ENCODE measurements around the gene NAALADL2. TPM values are rescaled to one million over a fixed set of nuclear protein-coding genes. Genes with fewer than 3 reads are reported as not detected.

Gene NAALADL2
- total and polyA plus RNA-seq, 9 of the 15 experiments (the other 6 are each of a cell fraction or from before 2014, with no cell fraction given): 0.29 to 1.1 (median 0.79) TPM; not detected in 1

DNA sequence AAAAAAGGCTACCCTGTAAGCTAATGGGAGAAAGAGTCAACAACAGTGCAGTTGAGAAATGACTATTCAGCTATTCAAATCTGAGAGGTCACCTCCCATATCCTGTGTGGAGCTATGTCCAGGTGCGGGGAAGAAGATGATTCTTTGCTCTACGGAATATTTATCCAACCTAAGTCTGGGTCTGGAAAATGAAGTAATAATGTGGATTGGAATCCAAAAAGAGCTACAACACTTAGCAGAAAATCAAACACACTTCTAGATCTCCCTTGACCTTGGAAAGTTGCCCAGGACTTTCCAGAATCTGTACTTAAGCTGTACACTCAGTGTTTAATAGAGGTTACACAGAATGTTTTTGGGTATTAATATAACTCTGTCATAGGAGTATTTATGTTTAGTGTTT, 251.9 kb downstream of the NAALADL2 start:
- H3K27me3 ChIP-seq (ENCODE audit: control insufficient read depth in 2 of 2, insufficient read depth in 2 of 2, low read length in 2 of 2): no peaks in the 10 kb centered on the region
- H2AFZ ChIP-seq (ENCODE audit: low read depth, low read length): no peak overlapping the region
- BruUV-seq (replicated peaks): no TSS peak
- H3K79me2 ChIP-seq (ENCODE audit: control insufficient read depth, insufficient read depth, low read length): no peaks in the 10 kb centered on the region
- H3K4me1 ChIP-seq (replicated peaks in 1 of 2; ENCODE audit: control insufficient read depth in 2 of 2, insufficient read depth in 2 of 2, low read length in 2 of 2): no peaks in the 10 kb centered on the region
- no peaks in the 10 kb centered on the region for H4K20me1 ChIP-seq (replicated peaks; ENCODE audit: control insufficient read depth, insufficient read depth, low read length)
- no peaks in the 10 kb centered on the region for H3K36me3 ChIP-seq (ENCODE audit: control insufficient read depth, insufficient read depth, low read length)
- intact Hi-C loops (cut with micrococcal nuclease) (no loop called here), in situ Hi-C loops (cut with MboI) (no loop called here)
- no peaks in the 10 kb centered on the region for H3K9me1 ChIP-seq (ENCODE audit: control insufficient read depth, insufficient read depth, low read length)
- no peaks in the 10 kb centered on the region for H3K9me3 ChIP-seq (replicated peaks; ENCODE audit: control insufficient read depth, insufficient read depth, low read depth, low read length)
- ChIA-PET POLR2A (no interaction called here), CTCF (ENCODE audit: low intra/inter-chr PET ratio) (no interaction called here)
- 3% methylated on average over 2 of the region's 2 CpGs for WGBS (ENCODE audit: insufficient coverage, low coverage, missing lambda C conversion rate)
- no peak for DNase-seq (ENCODE audit: extremely low read depth in 1 of 4, low spot score in 3 of 4)
- no peak for ATAC-seq
- no peak overlapping the region for H3K4me2 ChIP-seq (ENCODE audit: insufficient read depth, low read length)
- FAIRE-seq: no peak
- no peak overlapping the region for H3K27ac ChIP-seq (ENCODE audit: extremely low read depth, low read depth, low read length)
- H3K9ac ChIP-seq (ENCODE audit: insufficient read depth in 1 of 2, low read depth in 2 of 2, low read length in 2 of 2): no peak overlapping the region
- no peak overlapping the region for H3K4me3 ChIP-seq
- TF ChIP-seq, protein P1, sequence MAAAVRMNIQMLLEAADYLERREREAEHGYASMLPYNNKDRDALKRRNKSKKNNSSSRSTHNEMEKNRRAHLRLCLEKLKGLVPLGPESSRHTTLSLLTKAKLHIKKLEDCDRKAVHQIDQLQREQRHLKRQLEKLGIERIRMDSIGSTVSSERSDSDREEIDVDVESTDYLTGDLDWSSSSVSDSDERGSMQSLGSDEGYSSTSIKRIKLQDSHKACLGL (CRISPR knock-in tag; IDR thresholded peaks at IDR 0.05; ENCODE audit: borderline replicate concordance, poor library complexity, severe bottlenecking): no peak
- TF ChIP-seq ZC3H11A (IDR thresholded peaks at IDR 0.05; ENCODE audit: low read depth, low read length) (no peak), RBBP5 (IDR thresholded peaks at IDR 0.05; ENCODE audit: borderline replicate concordance, insufficient read depth, low read length, poor library complexity, severe bottlenecking) (no peak), HSF4 (CRISPR knock-in tag; IDR thresholded peaks at IDR 0.05; ENCODE audit: borderline replicate concordance) (no peak), STAG1 (CRISPR knock-in tag; IDR thresholded peaks at IDR 0.05; ENCODE audit: borderline replicate concordance) (no peak), ZNF644 (tag; IDR thresholded peaks at IDR 0.05; ENCODE audit: low read depth) (no peak), MTF1 (CRISPR knock-in tag; IDR thresholded peaks at IDR 0.05; ENCODE audit: borderline replicate concordance) (no peak), ZBTB8A (IDR thresholded peaks at IDR 0.05; ENCODE audit: partially characterized antibody) (no peak), ZNF561 (CRISPR knock-in tag; conservative IDR thresholded peaks at IDR 0.05) (no peak), FOXK2 (conservative IDR thresholded peaks at IDR 0.05 in 1 of 2, IDR thresholded peaks at IDR 0.05 in 1 of 2; ENCODE audit: low read depth in 2 of 2) (no peak)
- TF ChIP-seq, protein P2, sequence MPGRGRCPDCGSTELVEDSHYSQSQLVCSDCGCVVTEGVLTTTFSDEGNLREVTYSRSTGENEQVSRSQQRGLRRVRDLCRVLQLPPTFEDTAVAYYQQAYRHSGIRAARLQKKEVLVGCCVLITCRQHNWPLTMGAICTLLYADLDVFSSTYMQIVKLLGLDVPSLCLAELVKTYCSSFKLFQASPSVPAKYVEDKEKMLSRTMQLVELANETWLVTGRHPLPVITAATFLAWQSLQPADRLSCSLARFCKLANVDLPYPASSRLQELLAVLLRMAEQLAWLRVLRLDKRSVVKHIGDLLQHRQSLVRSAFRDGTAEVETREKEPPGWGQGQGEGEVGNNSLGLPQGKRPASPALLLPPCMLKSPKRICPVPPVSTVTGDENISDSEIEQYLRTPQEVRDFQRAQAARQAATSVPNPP (IDR thresholded peaks at IDR 0.05; ENCODE audit: borderline replicate concordance, insufficient read depth, insufficient read length): no peak
- TF ChIP-seq, protein P3, sequence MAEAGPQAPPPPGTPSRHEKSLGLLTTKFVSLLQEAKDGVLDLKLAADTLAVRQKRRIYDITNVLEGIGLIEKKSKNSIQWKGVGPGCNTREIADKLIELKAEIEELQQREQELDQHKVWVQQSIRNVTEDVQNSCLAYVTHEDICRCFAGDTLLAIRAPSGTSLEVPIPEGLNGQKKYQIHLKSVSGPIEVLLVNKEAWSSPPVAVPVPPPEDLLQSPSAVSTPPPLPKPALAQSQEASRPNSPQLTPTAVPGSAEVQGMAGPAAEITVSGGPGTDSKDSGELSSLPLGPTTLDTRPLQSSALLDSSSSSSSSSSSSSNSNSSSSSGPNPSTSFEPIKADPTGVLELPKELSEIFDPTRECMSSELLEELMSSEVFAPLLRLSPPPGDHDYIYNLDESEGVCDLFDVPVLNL (CRISPR knock-in tag; IDR thresholded peaks at IDR 0.05; ENCODE audit: low read depth): no peak
- TF ChIP-seq, protein P4, sequence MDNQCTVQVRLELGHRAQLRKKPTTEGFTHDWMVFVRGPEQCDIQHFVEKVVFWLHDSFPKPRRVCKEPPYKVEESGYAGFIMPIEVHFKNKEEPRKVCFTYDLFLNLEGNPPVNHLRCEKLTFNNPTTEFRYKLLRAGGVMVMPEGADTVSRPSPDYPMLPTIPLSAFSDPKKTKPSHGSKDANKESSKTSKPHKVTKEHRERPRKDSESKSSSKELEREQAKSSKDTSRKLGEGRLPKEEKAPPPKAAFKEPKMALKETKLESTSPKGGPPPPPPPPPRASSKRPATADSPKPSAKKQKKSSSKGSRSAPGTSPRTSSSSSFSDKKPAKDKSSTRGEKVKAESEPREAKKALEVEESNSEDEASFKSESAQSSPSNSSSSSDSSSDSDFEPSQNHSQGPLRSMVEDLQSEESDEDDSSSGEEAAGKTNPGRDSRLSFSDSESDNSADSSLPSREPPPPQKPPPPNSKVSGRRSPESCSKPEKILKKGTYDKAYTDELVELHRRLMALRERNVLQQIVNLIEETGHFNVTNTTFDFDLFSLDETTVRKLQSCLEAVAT (IDR thresholded peaks at IDR 0.05): no peak
